NB4 (cell line): ENCODE data around the gene AP2A2.

Experiments
- DNase-seq: peaks from one replicate; pipeline ENCODE4 v3.0.0; 2010; ENCODE audit warnings: low read depth
- H3K4me3 ChIP-seq: one replicate; pipeline ENCODE4 v1.5.1; 2011; ENCODE audit warnings: mild to moderate bottlenecking, low read depth, low read length, moderate library complexity
- MYC ChIP-seq: IDR thresholded peaks from 2 replicates; pipeline ENCODE4 v1.6.1; 2011; ENCODE audit warnings: low read depth, low read length
- POLR2A ChIP-seq: IDR thresholded peaks from 2 replicates; pipeline ENCODE4 v1.6.1; 2011; ENCODE audit warnings: mild to moderate bottlenecking; ENCODE audit not compliant: insufficient read length; ENCODE audit errors: extremely low read depth
- TF ChIP-seq, protein P1 (sequence below): IDR thresholded peaks from one replicate; pipeline ENCODE4 v1.5.1; 2012; ENCODE audit warnings: low read depth, low read length
- TF ChIP-seq, protein P2 (sequence below): IDR thresholded peaks from 2 replicates; pipeline ENCODE4 v1.6.1; 2011; ENCODE audit warnings: low read depth, low read length

AP2A2 gene

DNA sequence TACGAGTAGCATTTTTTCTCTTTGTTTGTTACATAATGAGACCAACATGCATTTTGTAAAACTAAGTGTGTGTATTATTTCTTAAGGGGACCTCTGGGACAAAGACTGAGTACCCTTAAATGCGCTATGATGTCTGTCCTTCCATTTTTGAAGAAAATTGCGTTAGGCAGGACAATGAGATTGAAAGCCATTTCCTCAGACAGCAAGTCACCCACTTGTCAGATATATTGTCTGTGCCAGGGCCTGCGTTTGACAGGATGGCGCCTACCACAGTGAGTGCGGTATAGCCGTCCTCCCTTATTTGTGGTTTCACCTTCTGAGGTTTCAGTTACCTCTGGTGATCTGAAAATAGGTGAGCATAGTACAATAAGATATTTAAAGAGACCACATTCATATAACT, 2.2 kb downstream of the AP2A2 start:
- TF ChIP-seq, protein P1, sequence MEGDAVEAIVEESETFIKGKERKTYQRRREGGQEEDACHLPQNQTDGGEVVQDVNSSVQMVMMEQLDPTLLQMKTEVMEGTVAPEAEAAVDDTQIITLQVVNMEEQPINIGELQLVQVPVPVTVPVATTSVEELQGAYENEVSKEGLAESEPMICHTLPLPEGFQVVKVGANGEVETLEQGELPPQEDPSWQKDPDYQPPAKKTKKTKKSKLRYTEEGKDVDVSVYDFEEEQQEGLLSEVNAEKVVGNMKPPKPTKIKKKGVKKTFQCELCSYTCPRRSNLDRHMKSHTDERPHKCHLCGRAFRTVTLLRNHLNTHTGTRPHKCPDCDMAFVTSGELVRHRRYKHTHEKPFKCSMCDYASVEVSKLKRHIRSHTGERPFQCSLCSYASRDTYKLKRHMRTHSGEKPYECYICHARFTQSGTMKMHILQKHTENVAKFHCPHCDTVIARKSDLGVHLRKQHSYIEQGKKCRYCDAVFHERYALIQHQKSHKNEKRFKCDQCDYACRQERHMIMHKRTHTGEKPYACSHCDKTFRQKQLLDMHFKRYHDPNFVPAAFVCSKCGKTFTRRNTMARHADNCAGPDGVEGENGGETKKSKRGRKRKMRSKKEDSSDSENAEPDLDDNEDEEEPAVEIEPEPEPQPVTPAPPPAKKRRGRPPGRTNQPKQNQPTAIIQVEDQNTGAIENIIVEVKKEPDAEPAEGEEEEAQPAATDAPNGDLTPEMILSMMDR, result no peak
- TF ChIP-seq POLR2A, result no peak
- TF ChIP-seq MYC, result no peak
- TF ChIP-seq, protein P2, sequence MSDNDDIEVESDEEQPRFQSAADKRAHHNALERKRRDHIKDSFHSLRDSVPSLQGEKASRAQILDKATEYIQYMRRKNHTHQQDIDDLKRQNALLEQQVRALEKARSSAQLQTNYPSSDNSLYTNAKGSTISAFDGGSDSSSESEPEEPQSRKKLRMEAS, result no peak
- no peak for DNase-seq
- H3K4me3 ChIP-seq, result no peak overlapping the region

DNA sequence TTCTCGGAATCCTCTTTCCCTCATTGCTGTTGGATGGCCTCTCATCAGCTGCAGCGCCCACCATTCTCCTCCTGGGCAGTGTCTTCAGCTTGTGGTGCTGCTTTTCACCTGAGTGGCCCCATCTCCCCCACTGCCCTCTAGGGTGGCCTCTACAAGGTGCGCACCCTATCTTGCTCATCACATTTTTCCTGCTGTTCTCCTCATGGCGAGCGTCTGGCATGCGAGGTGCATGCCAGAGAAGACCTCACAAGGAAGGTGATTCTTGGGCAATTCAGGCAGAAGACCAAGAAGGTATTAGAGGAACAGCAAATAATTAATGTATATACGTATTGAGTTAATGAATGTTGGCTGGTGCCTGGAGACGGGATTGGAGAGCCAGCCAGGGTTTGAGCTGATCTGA, 3.1 kb downstream of the AP2A2 start:
- TF ChIP-seq POLR2A, result no peak
- TF ChIP-seq, protein P2, result no peak
- TF ChIP-seq, protein P1, result no peak
- no peak for TF ChIP-seq MYC
- H3K4me3 ChIP-seq, result no peak overlapping the region
- no peak for DNase-seq

DNA sequence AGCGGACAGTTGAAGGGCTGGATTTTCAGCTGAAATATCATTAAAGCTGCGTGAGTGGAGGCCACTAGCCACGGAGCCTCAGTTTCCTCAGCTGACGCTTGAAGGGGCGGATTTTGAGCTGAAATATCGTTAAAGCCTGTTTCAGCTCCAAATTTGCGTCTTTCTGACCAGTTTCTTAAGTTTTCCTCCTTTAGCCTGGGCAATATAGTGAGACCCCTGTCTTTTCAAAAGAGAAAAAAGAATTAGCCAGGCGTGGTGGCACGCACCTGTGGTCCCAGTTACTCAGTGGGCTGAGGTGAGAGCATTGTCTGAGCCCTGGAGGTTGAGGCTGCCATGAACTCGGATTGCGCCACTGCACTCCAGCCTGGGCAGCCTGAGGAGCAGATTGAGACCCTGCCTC, 3.7 kb downstream of the AP2A2 start:
- DNase-seq, result no peak
- H3K4me3 ChIP-seq, result no peak overlapping the region
- TF ChIP-seq, protein P1, result no peak
- TF ChIP-seq, protein P2, result no peak
- TF ChIP-seq POLR2A, result no peak
- no peak for TF ChIP-seq MYC

DNA sequence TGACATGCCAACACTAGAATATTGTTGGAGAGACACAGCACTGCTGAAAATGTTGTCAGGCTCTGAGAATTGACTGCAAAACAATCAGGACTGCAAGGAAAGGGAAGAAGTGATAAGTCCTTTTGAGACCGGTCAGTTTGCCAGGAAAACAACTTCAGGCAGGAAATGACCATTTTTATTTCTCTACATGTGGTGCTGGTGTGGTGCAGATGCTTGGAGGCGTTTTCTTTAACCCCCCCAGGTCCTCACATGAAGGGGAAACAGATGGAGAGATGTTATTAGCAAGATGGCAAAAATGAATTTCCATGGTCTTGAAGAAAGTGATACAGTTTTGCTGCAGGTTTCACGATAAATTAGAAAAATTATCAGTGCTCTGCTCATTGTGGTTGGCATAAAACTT, 5.7 kb downstream of the AP2A2 start:
- H3K4me3 ChIP-seq, result no peak overlapping the region
- DNase-seq, result no peak
- TF ChIP-seq MYC (no peak), POLR2A (no peak)
- TF ChIP-seq, protein P1, result no peak
- TF ChIP-seq, protein P2, result no peak

DNA sequence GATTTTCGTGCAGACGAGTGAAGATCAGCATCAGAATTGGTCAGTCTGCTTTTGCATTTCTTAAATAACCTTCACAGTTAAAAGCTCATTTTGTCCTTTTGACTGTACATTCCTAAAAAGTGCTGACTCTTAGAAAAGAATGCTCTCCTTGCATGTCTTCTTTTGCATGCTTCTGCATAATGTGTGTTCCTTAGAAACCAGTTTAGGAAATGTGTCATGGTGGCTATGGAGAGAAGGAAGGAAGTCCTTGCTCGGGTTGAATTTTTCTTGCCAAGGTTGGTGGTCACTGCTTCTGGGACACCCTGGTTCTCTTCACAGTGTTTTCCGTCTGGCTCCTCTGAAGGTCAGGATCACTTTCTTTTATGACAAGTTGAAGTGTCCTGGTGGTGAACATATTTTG, 6.8 kb downstream of the AP2A2 start:
- no peak overlapping the region for H3K4me3 ChIP-seq
- no peak for DNase-seq
- TF ChIP-seq MYC (no peak), POLR2A (no peak)
- TF ChIP-seq, protein P2, result no peak
- TF ChIP-seq, protein P1, result no peak
